GM18873 (cell line): Measurements from ENCODE around the gene NCAPD2.
"Not testable (repeated sequence)": the region's sequence is repeated elsewhere in the genome, so short reads cannot be mapped to it uniquely, and the experiment has no call there.

Source experiments
- ATAC-seq: cut with Tn5 transposase; IDR thresholded peaks from one replicate; pipeline ENCODE4 v1.9.1; 2021; ENCODE audit warnings: mild to moderate bottlenecking, moderate library complexity, moderate number of reproducible peaks; ENCODE audit not compliant: unreplicated experiment, low FRiP score

Gene NCAPD2

DNA sequence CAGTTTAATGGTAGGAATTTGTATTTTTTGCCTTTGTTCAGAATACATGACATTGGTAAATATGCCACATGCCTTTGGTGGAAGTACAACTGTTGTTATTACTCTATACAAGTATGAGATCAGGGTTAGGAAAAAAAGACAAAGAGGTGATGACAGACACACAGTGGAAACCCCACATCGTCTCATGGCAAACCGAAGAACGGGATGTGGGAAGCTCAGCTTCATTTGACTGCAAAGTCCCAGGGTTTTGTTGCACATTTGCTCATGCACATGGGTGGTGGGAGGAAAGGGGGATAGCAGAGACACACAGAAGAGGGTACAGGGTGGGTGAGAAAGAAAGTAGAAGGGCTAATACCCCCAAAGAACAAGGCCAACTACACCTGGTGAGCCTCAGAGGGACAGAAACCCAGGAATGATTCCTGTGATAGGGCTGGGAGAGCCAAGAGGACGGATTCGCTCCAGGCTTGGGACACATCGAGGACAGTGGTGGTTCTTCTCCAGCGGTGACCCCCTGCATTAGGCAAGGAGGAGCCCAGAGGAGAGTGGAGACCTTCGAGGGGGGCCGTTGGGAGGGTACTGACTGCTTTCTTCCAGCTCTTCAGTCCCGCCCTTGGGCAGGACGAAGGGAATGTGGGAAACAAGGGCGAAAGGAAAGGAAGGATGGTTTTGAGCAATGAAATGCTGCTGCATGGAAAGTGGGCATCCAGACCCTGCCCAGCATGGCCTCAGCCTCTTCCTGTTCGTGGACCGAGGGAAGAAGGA lies 31.5 kb upstream of the NCAPD2 start:
- ATAC-seq, result no peak

DNA sequence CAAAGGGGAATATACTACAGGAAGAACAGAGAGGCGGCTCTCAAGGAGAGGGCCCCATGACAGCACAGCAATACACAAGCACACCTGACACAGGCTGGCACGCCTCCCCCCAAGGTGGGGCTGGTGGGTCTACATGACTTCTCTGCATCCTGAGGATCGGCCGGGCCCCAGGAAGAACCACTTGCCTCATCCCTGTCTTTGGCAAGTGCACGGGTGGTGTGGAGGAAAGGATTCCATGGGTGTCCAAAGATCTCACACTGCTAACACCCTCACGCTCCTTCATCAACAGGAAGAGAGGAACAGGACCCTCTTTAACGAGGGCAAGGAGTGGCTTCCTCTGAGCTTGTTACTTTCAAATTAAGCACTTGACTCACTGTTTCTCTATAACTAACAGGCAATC lies 30.7 kb upstream of the NCAPD2 start:
- no peak for ATAC-seq

DNA sequence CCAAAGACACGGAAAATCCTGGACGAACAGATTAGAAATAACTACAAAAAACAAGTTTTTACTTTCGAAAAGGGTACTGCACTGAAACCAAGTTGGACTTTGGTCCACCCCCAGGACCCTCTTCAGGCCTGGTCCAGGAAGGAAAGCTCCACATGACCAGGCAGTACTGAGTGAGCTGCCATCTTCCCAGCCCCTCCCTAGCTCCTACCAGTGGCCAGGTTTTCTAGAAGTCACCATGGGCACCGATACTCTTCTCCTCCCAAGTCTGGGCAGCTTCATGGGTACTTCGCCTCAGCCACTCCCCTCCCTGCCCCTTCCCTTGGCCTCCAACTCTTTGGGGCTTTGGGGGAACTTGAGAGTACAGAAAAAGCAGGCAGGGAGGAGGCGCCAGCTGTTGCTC lies 30.0 kb upstream of the NCAPD2 start:
- ATAC-seq, result no peak

DNA sequence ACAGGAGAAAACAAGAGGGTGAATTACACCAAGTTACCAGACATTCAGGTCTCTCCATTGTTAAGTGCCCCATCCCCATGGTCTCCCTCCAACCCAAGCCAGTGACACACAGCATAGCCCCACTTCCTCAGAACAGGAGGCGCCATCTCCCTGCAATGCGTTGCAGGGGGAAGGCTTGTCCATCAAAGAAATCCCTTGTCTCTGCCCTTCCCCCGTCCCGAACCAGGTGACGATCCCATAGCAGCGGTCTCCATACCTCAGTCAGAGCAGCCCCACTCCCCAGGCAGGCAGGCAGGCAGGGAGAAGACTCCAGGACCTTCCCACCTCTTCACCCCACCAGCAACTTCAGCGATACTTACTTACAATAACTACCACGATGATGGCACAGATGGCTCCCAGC lies 29.4 kb upstream of the NCAPD2 start:
- ATAC-seq, result no peak

DNA sequence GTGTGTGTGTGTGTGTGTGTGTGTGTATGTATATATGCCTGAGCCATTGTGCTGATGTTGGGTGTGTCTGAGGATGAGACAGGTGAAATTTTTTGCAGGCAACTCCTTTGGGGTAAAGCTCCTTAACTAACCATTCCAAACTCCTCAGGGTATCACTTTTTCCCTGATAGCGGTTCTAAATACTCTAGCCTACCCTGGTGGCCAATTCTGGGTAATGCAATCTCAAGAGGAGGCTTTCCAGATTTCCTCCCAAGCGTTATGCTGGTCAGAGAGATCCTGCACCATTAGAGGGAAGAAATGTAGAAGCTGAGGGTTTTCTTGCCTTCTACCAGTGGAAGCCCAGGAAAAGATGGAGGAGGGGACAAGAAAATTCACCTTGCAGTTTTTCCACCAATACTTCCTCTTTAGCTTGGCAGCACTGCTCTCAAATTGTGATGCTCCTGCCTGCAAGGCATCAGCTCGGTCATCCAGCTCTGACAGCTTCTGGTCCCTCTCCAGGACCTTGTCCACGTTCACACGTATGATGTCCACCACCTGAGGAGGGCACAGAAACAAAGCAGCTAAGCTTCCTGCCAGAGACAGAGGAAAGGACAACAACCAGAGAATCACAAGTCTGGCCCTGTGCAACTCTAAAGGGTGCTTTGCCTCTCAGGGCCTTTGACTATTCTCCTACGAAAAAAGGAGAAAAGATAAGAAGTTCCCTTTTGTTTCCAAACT lies 28.3 kb upstream of the NCAPD2 start:
- ATAC-seq, result no peak

DNA sequence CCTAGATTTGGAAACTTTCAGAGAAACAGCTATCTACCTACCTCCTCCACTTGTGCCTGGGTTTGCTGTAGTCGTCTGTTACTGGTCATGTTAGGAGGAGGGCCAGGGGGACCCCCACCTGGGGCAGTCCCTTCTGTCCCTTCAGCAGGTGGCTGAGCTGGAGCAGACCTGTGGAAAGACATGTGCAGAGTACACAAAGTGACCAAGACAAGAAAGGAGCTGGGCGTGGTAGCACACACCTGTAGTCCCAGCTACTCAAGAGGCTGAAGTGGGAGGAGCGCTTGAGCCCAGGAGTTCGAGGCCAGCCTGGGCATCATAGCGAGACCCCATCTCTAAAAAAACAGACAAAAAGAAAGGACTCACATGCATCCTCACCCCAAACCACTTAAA lies 27.7 kb upstream of the NCAPD2 start:
- no peak for ATAC-seq

DNA sequence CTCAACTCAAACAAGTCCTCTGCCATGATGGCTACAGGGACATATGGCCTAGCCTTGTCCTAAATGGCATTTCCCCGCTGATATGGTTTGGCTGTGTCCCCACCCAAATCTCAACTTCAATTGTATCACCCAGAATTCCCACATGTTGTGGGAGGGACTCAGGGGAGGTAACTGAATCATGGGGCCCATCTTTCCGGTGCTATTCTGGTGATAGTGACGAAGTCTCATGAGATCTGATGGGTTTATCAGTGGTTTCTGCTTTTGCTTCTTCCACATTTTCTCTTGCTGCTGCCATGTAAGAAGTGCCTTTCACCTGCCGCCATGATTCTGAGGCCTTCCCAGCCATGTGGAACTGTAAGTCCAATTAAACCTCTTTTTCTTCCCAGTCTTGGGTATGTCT lies 27.2 kb upstream of the NCAPD2 start:
- ATAC-seq, result not testable (repeated sequence)

DNA sequence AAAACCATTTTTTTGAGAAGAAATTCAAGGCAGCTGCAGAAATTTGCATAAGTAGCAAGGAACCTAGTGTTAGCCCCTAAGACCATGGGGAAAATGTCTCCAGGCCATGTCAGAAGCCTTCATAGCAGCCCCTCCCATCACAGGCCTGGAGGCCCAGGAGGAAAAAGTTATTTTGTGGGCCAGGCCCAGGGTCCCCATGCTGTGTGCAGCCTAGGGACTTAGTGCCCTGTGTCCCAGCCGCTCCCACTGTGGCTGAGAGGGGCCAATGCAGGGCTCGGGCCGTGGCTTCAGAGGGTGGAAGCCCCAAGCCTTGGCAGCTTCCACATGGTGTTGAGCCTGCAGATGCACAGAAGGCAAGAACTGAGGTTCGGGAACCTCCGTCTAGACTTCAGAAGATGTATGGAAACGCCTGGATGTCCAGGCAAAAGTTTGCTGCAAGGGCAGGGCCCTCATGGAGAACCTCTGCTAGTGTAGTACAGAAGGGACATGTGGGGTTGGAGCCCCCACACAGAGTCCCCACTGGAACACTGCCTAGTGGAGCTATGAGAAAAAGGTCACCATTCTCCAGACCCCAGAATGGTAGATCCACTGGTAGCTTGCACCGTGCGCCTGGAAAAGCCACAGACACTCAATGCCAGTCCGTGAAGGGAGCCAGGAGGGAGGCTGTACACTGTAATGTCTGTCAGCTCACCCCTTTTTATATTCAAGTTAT lies 26.2 kb upstream of the NCAPD2 start:
- not testable (repeated sequence) for ATAC-seq

DNA sequence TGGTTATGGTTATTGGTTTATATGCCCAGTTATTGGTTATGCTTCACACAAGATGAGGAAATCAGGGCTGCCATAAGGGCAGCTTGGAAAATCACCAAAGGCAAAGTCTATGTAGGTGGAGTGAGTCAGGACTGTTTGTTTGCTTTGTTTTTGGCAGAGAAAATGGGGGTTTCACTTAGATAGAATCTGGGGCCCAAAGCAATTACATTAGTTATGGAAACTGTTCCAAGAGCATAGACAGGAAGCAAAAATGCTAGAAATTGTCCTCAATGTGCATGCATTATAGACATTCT lies 25.7 kb upstream of the NCAPD2 start:
- no peak for ATAC-seq

DNA sequence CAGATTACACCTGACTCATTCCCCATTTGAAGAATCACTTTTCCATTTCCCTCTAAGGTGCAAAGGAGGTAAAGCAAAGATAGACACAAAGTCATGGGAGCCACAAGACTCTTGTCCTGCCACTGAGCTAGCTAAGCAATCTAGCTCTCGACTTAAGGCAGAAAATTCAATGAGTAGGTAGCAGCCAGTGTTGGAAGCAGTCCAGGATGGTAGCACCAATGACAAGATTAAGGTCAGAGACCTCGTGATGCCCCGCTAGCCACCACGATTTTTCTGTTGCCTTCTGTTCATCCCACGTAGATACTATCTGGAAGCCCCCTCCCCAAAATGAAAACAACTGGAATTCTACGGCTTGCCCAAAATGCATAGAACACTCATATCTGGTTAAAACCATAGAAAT lies 24.8 kb upstream of the NCAPD2 start:
- no peak for ATAC-seq

DNA sequence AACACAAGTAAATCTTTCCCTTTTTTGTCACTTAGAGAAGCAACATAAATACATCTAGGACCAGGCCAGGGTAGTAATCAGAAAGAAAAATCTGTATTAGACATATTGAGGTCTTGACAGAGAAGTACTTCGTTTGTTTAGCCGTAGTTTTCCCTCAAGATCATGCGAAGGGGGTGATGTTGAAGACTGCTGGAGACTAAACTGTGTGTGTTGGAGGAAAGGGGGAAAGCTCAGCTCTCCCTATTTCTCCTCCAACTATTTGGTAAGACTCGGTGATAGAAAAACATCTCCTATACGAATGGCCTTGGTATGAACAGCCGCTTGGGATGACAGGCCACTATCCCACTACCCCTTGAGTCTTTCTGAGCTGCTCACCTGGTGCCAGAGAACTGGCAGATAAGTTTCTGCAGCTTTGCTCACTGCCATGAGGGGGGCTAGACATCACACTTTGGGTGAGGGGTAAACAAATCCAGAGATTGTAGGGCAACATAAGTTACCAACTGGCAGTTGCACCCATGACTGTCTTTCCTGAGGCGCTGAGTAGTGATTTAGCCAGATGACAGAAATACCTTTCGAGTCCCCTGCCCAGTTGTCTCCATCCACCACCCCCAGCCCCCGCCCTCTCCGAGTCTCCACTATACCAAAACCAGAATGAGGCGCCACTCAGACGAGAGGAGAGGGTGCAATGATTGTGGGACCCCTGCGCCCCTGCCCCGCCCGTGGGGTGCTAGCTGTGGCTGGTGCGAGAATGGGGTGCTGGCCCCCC lies 24.1 kb upstream of the NCAPD2 start:
- ATAC-seq, result no peak

DNA sequence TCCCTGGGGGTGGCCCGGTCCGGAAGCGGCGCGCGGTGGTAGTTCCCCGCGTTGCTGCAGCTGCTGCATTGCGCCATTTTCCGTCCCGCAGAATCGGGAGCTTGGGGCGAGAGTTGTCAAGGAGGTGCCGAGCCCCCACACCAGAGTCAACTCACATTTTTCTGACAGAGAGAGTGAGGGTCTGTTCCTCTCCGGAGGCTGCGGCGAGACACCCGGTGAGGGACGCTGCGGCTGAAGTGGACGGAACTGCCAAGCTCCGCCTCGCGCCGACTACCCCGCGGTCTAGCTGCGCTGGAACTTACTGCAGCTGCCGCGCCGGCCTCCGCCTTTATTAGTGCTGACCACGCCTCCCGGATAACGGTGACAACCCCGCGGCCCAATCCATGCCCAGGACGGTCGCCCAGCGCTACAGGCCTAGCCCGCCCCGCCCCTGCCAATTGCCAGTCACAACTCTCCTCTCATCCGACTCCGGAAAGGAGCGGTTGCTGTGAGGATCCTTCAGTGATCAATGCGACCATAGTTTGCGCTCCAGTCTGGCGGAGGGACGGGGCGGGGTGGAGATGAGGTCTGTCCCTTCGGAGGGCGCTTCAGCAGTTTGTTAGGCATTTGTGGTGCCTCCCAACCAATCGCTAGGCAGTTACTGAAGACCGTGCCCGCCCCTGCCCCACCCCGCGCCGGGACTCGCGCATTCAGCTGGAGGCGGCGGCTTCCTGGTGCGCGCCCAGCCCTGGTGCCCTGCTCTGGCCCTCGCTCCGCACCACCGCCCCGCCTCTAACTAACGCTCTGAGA lies 23.3 kb upstream of the NCAPD2 start, which contains the start of gene VAMP1:
Gene VAMP1 (minus strand): TSS at position 303 of the 789 bp plus-strand sequence. CDS start 146 bp downstream, at position 157.
- peak; percentile 81 for ATAC-seq

DNA sequence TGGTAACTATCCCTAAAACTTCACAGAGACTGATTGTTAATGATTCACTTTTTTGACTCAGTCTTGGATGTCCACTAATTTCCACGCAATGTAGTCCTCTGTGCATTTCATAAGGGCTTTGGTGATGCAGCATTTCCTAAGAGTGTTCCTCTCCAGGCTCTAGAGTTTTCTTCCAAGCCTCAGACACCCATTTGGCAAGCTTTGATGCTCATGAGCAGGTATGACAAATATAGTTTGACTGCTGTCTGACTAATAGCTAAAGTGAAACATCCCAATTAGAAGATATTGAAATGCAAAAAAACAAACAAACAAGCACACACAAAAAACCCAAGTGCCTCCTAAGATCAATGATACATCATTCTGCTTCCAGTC lies 21.9 kb upstream of the NCAPD2 start:
- no peak for ATAC-seq

DNA sequence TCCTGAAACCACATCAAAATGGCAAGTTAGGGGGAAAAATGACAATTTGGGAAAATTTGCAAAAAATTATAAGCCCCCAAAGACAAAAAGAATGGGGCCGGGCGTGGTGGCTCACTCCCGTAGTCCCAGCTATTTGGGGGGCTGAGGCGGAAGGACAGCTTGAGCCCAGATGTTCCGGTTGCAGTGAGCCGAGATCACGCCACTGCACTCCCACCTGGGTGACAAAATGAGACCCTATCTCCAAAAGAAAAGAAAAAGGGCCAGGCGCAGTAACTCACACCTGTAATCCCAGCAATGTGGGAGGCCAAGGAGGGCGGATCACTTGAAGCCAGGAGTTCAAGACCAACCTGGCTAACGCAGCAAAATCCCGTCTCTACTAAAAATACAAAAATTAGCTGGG lies 21.4 kb upstream of the NCAPD2 start:
- ATAC-seq, result no peak

DNA sequence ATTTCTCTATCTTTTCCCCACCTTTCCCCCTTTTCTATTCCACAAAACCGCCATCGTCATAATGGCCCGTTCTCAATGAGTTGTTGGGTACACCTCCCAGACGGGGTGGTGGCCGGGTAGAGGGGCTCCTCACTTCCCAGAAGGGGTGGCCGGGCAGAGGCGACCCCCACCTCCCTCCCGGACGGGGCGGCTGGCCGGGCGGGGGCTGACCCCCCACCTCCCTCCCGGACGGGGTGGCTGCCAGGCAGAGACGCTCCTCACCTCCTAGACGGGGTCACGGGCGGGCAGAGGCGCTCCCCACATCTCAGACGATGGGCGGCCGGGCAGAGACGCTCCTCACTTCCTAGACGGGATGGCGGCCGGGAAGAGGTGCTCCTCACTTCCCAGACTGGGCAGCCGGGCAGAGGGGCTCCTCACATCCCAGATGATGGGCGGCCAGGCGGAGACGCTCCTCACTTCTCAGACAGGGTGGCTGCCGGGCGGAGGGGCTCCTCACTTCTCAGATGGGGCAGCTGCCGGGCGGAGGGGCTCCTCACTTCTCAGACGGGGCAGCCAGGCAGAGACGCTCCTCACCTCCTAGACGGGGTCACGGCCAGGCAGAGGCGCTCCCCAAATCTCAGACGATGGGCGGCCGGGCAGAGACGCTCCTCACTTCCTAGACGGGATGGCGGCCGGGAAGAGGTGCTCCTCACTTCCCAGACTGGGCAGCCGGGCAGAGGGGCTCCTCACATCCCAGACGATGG lies 18.5 kb upstream of the NCAPD2 start:
- not testable (repeated sequence) for ATAC-seq

DNA sequence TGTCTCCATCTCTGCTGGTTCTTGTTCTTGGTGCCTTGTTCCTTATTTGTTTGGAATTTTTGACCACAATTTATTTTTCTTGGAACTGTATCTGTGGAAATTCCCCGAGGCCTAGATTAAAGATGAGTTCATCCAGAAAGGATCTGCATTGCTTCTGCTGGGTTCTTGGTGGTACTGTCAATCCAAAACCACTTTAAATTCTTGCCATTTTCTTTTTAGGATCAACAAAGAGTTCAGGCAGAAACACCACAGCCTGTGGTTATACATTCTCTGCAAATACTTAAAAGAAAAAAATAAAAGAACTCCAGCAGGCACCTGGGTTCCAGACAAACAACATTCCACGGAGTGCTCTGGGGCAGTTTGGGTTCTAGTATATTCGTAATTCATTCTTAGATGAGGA lies 17.4 kb upstream of the NCAPD2 start:
- no peak for ATAC-seq

DNA sequence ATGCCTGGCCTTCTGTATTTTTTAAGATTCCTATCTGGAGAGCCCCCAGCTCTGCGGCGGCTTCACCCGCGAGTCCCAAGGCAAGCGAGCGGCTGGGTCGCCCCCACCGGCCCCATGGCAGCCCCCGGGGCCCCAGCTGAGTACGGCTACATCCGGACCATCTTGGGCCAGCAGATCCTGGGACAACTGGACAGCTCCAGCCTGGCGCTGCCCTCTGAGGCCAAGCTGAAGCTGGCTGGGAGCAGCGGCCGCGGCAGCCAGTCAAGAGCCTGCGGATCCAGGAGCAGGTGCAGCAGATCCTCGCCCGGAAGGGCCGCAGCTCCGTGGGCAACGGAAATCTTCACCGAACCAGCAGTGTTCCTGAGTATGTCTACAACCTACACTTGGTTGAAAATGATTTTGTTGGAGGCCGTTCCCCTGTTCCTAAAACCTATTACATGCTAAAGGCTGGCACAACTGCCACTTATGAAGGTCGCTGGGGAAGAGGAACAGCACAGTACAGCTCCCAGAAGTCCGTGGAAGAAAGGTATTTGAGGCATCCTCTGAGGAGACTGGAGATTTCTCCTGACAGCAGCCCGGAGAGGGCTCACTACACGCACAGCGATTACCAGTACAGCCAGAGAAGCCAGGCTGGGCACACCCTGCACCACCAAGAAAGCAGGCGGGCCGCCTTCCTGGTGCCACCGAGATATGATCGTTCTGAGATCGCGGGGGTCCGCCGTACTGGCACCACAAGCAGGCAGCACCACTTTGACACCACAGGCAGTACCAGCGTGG lies 16.1 kb upstream of the NCAPD2 start:
- not testable (repeated sequence) for ATAC-seq

DNA sequence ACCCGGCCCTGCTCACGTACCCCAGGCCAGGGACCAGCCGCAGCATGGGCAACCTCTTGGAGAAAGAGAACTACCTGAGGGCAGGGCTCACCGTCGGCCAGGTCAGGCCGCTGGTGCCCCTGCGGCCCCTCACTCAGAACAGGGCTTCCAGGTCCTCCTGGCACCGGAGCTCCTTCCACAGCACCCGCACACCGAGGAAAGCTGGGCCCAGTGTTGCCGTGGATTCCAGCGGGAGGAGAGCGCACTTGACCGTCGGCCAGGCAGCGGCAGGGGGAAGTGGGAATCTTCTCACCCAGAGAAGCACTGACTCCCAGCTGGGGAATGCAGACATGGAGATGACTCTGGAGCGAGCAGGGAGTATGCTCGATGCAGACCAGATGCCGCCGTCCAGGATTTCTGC lies 15.5 kb upstream of the NCAPD2 start:
- ATAC-seq, result no peak

DNA sequence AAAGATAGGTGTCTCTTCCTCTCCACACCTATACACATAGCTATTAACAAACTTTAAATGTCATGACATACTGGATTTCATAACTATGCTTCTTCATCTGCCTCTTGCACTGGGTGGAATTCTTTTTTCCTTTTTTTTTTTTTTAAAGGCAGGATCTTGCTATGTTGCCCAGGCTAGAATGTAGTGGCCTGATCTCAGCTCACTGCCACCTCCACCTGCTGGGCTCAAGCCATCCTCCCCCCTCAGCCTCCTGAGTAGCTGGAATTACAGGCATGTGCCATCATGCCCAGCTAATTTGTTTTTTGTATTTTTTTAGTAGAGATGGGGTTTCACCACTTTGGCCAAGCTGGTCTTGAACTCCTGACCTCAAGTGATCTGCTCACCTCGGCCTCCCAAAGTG lies 5.7 kb upstream of the NCAPD2 start:
- ATAC-seq, result no peak
